Embryonic facial prominence (tissue), 1 donor: ENCODE data around the gene SPTBN5.

Source experiments
- DNase-seq: peaks from one replicate; pipeline ENCODE4 v3.0.0-alpha.2; 2016; ENCODE audit errors: extremely low spot score

Gene SPTBN5

DNA sequence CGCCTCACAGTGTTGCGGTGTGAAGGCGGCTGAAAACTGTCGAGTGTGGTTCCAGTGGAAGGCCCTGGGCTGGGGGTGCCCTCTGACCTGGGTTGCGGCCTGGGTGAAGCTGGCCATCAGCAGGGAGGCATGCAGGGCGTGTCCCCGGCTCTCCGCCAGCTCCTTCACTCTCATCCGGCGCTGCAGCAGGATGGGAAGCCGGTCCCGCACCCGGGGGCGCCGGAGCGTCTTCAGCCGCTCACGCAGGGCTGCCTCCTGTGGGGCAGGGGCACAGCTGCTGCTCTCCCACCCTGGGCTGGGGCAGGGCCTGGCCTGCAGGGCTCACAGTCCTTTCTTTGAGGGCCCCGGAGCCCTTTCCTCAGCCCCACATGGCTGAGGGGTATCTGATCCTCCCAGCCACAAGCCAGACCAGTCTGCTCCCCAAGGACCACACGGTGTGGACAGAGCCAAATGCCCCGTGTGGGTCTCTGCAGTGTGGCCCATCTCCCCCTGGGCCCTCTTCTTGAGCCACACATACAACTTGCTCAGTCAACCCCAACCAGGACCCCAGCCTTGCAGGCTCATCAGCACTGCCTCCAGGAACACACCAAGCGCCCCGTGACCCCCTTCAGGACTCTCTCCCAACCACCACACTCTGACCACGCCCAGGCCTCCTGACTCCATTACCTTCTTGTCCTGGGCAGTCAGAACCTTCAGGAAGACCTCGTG is 26.8 kb downstream of the SPTBN5 start:
- DNase-seq = no peak

- no peak for DNase-seq
These were observed 27.6 kb downstream of the SPTBN5 start for GRCh38 chr15:41866263-41866703.

- DNase-seq = no peak
These were observed 28.3 kb downstream of the SPTBN5 start for GRCh38 chr15:41865490-41866055.

DNA sequence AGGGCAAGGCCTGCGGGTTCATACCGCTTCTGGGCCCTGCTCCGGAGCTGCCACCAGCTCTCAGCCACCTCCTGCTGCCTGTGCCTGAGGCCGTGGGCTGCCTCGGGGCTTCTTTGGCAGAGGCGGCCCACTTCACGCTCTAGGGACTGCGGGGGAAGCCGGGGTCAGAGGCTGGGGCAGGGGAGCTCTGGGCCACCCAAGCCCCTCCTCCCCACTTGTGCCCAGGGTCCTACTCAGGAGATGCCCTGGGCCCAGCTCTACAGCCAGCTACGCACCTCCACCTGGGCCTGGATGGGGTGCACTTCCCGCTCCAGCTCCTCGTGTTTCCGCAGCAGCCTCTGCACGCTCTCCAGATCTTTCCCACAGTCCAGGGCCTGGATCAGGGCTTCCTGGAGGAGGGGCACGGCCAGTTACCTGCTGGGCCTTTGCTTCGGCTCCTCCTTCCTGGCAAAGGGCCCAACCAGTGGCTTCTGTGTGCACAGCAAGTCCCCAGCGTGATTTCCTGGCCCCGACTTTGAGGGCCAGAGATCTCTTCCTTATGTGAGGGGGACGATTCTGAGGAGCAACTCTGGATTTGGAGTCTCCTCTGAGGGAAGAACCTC is 31.2 kb downstream of the SPTBN5 start:
- no peak for DNase-seq

DNA sequence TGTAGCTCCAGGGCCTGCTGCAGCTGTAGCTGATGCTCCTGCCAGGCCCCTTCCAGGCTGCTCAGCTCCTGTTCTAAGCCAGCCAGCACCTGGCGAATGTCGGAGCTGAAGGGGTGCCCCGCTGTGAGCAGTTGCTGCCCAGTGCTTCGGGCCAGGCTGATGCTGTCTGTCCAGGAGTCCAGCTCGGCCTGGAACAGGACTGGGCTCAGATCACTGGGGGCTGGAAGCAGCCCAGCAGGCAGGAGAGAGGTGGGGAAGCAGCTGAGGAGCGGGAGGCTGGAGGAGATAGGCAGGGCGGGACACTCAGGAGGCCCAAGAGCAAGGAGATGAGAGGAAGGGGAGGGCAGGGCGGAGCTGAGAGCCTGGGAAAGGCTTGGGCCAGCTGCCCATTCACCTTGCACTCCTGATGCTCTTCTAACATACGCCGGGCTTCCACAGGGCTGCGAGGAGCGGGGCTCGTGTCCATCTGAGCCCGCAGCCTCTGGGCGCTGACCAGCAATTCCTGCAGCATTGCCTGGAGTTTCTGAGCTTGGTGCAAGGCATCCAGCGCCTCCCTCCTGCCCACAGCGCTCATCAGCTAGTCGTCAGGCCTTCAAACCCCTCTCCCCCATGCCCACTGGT is 32.0 kb downstream of the SPTBN5 start:
- no peak for DNase-seq

DNA sequence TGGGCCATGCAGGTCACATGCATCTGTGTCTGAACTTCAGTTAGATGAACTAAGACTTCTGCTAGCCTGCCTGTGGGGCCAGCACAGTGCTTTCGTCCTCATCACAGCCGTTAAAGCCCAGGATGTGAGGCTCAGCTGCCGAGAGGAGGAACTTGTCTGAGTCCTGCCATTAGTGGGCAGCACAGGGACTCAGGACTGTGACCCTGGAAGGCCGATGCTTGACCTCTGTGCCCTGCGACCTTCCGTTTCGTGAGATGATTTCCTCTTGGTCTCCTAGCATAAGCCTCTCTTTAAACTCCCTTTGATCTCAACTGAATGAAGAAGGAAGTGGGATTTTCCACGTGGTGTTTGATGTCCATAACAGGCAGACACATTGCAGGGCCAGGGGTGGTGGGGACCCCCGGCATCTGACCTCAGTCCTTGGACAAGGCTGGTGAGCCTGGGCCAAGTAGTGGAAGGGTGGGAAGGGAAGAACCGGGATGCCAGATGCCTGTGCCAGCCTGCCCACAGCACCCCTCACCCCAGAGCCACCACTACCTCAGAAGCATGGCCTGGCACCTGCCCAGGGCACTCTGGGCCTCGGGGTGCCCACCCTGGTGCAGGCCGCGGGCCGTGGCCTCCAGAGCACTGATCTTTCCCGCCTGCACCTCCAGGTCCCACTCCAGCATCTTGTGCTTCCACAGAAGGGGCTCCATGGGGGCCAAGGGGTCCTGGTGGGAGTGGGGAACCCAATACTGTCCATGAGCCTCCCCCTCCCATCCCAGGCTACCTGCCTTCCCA is 33.6 kb downstream of the SPTBN5 start:
- DNase-seq = no peak

DNA sequence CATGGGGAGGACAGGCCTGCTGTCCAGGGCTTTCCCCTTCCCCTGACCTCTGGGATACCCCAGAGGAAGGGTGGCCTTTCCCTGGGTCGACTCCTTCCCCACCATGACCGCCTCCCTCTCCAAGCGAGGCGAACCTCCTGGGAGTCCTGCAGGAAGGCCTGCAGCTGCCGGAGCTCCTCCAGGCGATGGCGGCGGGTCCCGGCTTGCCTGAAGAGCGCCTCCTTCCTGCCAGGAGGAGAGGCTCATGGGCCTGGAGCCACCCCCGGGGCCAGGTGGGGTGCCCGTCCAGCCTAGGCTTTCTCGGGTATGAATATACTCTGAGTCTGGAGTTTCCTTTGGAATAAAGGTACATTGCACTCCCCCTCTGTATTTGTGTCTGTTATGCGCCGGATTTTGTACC is 35.1 kb downstream of the SPTBN5 start:
- no peak for DNase-seq

DNA sequence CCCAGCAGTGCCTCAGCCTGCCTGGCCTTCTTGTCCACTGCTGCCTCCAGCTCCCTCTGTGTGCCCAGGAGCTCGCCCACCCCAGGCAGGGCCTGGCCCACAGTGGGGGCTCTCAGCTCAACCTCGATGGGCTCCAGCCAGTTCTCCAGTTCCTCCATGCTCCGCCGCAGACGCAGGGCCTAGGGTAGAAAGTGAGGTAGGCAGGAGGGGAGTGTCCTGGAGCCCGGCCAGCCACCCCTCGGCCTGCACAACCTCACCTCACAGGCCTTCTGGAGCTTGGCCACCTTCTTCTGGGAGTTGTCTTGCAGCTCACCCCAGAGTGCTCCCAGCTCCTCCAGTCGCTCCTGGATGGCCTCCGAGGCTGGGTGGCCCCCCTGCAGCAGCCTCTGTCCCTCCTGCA is 36.5 kb downstream of the SPTBN5 start:
- no peak for DNase-seq

- no peak for DNase-seq
These were observed 37.1 kb downstream of the SPTBN5 start for GRCh38 chr15:41856716-41857115.

- no peak for DNase-seq
These were observed 37.6 kb downstream of the SPTBN5 start for GRCh38 chr15:41856262-41856661.

GRCh38 chr15:41855261-41855961 is 38.4 kb downstream of the SPTBN5 start:
- no peak for DNase-seq

GRCh38 chr15:41854443-41854842 is 39.4 kb downstream of the SPTBN5 start:
- no peak for DNase-seq

DNA sequence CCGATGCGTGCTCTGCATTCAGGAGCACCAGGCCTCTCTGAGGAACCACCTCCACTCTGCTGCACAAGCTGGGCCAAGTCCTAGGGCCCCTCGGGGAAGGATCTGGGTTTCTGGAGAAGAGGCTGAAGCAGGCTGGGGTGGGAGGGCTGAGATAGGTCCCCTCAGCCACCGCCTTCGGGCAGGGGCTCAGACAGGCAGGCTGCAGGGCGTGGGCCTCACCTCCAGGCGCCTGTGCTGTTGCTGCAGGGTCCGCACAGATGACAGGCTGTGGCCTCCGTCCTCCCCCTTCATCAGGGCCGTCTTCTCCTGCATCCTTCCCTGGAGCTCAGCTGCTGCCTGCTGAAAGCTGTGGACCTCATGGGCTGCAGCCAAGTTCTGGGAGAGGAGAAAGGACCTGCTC is 40.0 kb downstream of the SPTBN5 start:
- DNase-seq = no peak

DNA sequence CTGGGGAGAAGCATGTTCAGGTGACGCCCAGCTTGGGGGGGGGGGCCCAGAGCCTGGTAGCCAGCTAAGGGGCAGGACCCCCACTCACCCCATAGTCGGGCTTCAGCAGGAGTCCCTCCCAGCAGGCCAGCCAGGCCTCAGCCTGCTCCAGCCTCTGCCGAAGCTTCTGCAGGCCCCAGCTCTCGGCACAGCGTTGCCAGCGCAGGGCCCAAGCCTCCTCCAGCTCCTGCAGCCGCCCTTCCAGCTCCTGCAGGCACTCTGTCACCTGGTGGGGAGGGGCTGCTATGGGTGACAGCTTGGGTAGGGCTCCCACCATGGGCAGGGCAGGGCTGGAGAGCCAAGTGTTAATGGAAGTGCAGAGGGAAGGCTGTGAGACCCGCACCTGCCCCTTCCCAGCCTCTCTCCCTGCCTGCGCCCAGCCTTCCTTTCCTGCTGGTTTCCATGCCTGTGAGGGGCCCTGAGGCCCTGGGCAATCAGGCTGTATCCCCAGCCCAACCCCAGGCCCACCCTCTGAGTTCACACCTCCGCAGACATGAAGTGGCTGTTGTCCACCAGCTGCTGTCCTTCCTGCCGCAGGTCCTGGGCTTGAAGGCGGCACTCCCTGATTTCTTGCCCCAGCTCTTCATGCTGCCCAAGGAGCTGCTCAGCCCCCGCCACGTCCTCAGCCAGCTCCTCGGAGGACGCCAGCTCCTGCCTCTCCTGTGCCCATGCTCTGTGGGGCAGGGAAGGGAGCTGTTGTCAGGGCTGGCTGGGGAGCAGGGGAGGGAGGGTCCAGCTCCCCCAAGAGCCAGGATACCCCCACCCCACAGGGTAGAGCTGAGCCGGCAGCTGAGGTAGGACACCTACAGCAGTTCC is 40.9 kb downstream of the SPTBN5 start:
- DNase-seq = no peak

GRCh38 chr15:41851755-41852370 is 42.0 kb downstream of the SPTBN5 start:
- no peak for DNase-seq

DNA sequence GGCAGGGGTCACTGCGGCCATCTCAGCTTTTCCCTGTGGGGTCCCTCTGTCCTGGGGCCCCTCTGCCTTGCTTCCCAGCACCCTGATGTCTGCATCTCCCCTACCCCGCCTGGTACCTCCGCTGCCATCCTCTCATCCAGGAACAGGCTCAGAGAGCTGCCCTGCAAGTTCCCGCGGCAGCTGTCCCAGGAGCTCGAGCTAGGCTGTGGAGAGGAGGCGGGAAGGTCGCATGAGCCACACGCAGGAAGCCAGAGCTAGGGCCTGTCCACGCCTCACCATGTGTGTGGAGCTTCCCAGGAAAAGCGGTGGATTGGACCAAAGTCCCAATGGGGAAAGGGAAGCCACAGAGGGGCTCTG is 42.7 kb downstream of the SPTBN5 start:
- no peak for DNase-seq

GRCh38 chr15:41850482-41851166 is 43.2 kb downstream of the SPTBN5 start:
- no peak for DNase-seq

- no peak for DNase-seq
These were observed 44.0 kb downstream of the SPTBN5 start for GRCh38 chr15:41849861-41850260.

- DNase-seq = no peak
These were observed 44.6 kb downstream of the SPTBN5 start for GRCh38 chr15:41849204-41849603.

GRCh38 chr15:41848631-41849030 is 45.2 kb downstream of the SPTBN5 start:
- no peak for DNase-seq
